HG03060 (cell line): ENCODE data around the gene CFLAR.
A peak's percentile ranks its signal among the peaks of the same experiment; 100 is the strongest.
"Not testable (repeated sequence)": the region's sequence is repeated elsewhere in the genome, so short reads cannot be mapped to it uniquely, and the experiment has no call there.

ENCODE experiments used
- ATAC-seq: cut with Tn5 transposase; IDR thresholded peaks from one replicate; pipeline ENCODE4 v1.9.1; 2021; ENCODE audit warnings: low read depth, moderate number of reproducible peaks; ENCODE audit not compliant: unreplicated experiment

Gene CFLAR

GRCh38 chr2:201172279-201172678 lies 56.3 kb downstream of the CFLAR start:
- ATAC-seq: no peak

- no peak for ATAC-seq
These were observed 58.7 kb downstream of the CFLAR start for GRCh38 chr2:201174687-201175086.

GRCh38 chr2:201176081-201176481 lies 60.1 kb downstream of the CFLAR start:
- no peak for ATAC-seq

- no peak for ATAC-seq
These were observed 64.0 kb downstream of the CFLAR start for GRCh38 chr2:201180010-201180409.

- peak; percentile 61 for ATAC-seq
These were observed 66.8 kb downstream of the CFLAR start, which contains the start of gene CASP10 for GRCh38 chr2:201182650-201183364. TSS of gene CASP10 (plus strand) at chr2:201183141. CDS start at chr2:201185778, 2,637 bp downstream.

GRCh38 chr2:201183365-201183727 lies 67.4 kb downstream of the CFLAR start:
- no peak for ATAC-seq

- not testable (repeated sequence) for ATAC-seq
These were observed 67.9 kb downstream of the CFLAR start for GRCh38 chr2:201183835-201184234.

GRCh38 chr2:201184248-201184647 lies 68.3 kb downstream of the CFLAR start:
- not testable (repeated sequence) for ATAC-seq

GRCh38 chr2:201185863-201186262 lies 69.9 kb downstream of the CFLAR start:
- ATAC-seq: no peak

GRCh38 chr2:201186982-201187381 lies 71.0 kb downstream of the CFLAR start:
- no peak for ATAC-seq

GRCh38 chr2:201188449-201188848 lies 72.5 kb downstream of the CFLAR start:
- ATAC-seq: no peak

GRCh38 chr2:201191132-201191875 lies 75.3 kb downstream of the CFLAR start:
- ATAC-seq: no peak

- peak; percentile 94 for ATAC-seq
These were observed 78.1 kb downstream of the CFLAR start for GRCh38 chr2:201194097-201194496.

GRCh38 chr2:201195331-201195730 lies 79.4 kb downstream of the CFLAR start:
- no peak for ATAC-seq

- no peak for ATAC-seq
These were observed 80.0 kb downstream of the CFLAR start for GRCh38 chr2:201196003-201196402.

GRCh38 chr2:201196803-201197202 lies 80.8 kb downstream of the CFLAR start:
- no peak for ATAC-seq

GRCh38 chr2:201197781-201198180 lies 81.8 kb downstream of the CFLAR start:
- ATAC-seq: no peak

- ATAC-seq: no peak
These were observed 83.9 kb downstream of the CFLAR start for GRCh38 chr2:201199847-201200246.

GRCh38 chr2:201200345-201200744 lies 84.4 kb downstream of the CFLAR start:
- no peak for ATAC-seq

GRCh38 chr2:201201371-201201770 lies 85.4 kb downstream of the CFLAR start:
- no peak for ATAC-seq

- ATAC-seq: no peak
These were observed 88.1 kb downstream of the CFLAR start for GRCh38 chr2:201203916-201204654.
